H1 (cell line): Measurements from ENCODE around the gene NAGLU.

Experiments used
- CTCF ChIP-seq, 3 experiments: IDR thresholded peaks; 1 replicate in 2 of 3; 2 replicates in 1 of 3; pipeline versions ENCODE4 v1.5.1 to v1.6.1; 2011; ENCODE audit warnings: low read length in 3 of 3, mild to moderate bottlenecking in 3 of 3, inconsistent platforms in 2 of 3, low read depth in 1 of 3, moderate library complexity in 1 of 3; ENCODE audit not compliant: insufficient read depth in 1 of 3; ENCODE audit errors: control extremely low read depth in 1 of 3
- POLR2A ChIP-seq, 2 experiments: IDR thresholded peaks; 1 replicate in 1 of 2; 2 replicates in 1 of 2; pipeline ENCODE4 v1.6.1; 2011; ENCODE audit warnings: low read depth in 2 of 2, low read length in 2 of 2, mild to moderate bottlenecking in 2 of 2; ENCODE audit errors: control extremely low read depth in 1 of 2
- POLR2AphosphoS5 ChIP-seq: IDR thresholded peaks from 2 replicates; pipeline ENCODE4 v1.6.1; 2011; ENCODE audit warnings: low read depth, low read length
- TAF1 ChIP-seq: IDR thresholded peaks from 2 replicates; pipeline ENCODE4 v1.6.1; 2011; ENCODE audit warnings: mild to moderate bottlenecking, low read depth, low read length

- TF ChIP-seq POLR2AphosphoS5 = no peak
- TF ChIP-seq CTCF (IDR thresholded peaks at IDR 0.05; ENCODE audit: control extremely low read depth in 1 of 3, insufficient read depth in 1 of 3, low read depth in 1 of 3, low read length in 3 of 3) = no peak
- TF ChIP-seq TAF1 = no peak
- no peak for TF ChIP-seq POLR2A (IDR thresholded peaks at IDR 0.05; ENCODE audit: control extremely low read depth in 1 of 2, low read depth in 2 of 2, low read length in 2 of 2)
These were observed 42.7 kb upstream of the NAGLU start for GRCh38 chr17:42493319-42493718.
